Measurements from ENCODE around the gene ZFPM1. TPM values are rescaled to one million over a fixed set of nuclear protein-coding genes. Genes with fewer than 3 reads are reported as not detected.
A peak's percentile ranks its signal among the peaks of the same experiment; 100 is the strongest.

The ZFPM1 gene
- total and polyA plus RNA-seq, 4 donors, result 0.19 to 12.8 (median 5.3) TPM

GRCh38 chr16:88514526-88515232 lies 61.6 kb downstream of the ZFPM1 start:
- no peak overlapping the region for H3K4me3 ChIP-seq (ENCODE audit: low read depth in 1 of 3, low read length in 3 of 3)
- H3K9me3 ChIP-seq (ENCODE audit: control insufficient read depth in 4 of 4, low read length in 3 of 4), result no peaks in the 10 kb centered on the region
- TF ChIP-seq TAF1 (conservative IDR thresholded peaks at IDR 0.05) (no peak), HNF4G (IDR thresholded peaks at IDR 0.05) (no peak)
- 92% methylated on average over 19 of the region's 19 CpGs for WGBS
- H3K9ac ChIP-seq (ENCODE audit: low read depth in 1 of 2, low read length in 2 of 2), result no peak overlapping the region
- H3K36me3 ChIP-seq (ENCODE audit: control insufficient read depth in 4 of 4, insufficient read depth in 3 of 4, low read depth in 1 of 4, low read length in 3 of 4), result peaks cover 0 to 8% (median under 1%) of the 10 kb centered on the region in 4 donors
- no peaks in the 10 kb centered on the region for H3K4me1 ChIP-seq (ENCODE audit: control insufficient read depth in 4 of 4, insufficient read depth in 4 of 4, low read length in 3 of 4)
- H3K27ac ChIP-seq (ENCODE audit: low read depth in 1 of 2, low read length in 2 of 2), result no peak overlapping the region
- no peak for DNase-seq (ENCODE audit: low spot score)
- no peaks in the 10 kb centered on the region for H3K27me3 ChIP-seq (ENCODE audit: control insufficient read depth in 4 of 4, insufficient read depth in 4 of 4, low read length in 3 of 4)

- H3K36me3 ChIP-seq (ENCODE audit: control insufficient read depth in 4 of 4, insufficient read depth in 3 of 4, low read depth in 1 of 4, low read length in 3 of 4), result peaks cover 0 to 8% (median under 1%) of the 10 kb centered on the region in 4 donors
- WGBS, result 91% methylated on average over 9 of the region's 9 CpGs
- TF ChIP-seq ZBTB33 (IDR thresholded peaks at IDR 0.05) (no peak), RAD21 (IDR thresholded peaks at IDR 0.05) (no peak), HNF4G (IDR thresholded peaks at IDR 0.05) (no peak), JUND (IDR thresholded peaks at IDR 0.05) (no peak), MAX (IDR thresholded peaks at IDR 0.05) (no peak), GABPA (IDR thresholded peaks at IDR 0.05 in 1 of 2, conservative IDR thresholded peaks at IDR 0.05 in 1 of 2) (no peak), CTCF (IDR thresholded peaks at IDR 0.05; ENCODE audit: low read depth, low read length, missing input control) (no peak)
Measured at GRCh38 chr16:88515371-88515770, 62.3 kb downstream of the ZFPM1 start.

GRCh38 chr16:88515925-88516594 lies 63.0 kb downstream of the ZFPM1 start:
- Histone ChIP-seq H3K9me3 (ENCODE audit: control insufficient read depth in 4 of 4, low read length in 3 of 4) (no peaks in the 10 kb centered on the region), H3K9ac (ENCODE audit: low read depth in 1 of 2, low read length in 2 of 2) (no peak overlapping the region), H3K27ac (ENCODE audit: low read depth in 1 of 2, low read length in 2 of 2) (no peak overlapping the region), H3K27me3 (ENCODE audit: control insufficient read depth in 4 of 4, insufficient read depth in 4 of 4, low read length in 3 of 4) (no peaks in the 10 kb centered on the region), H3K36me3 (ENCODE audit: control insufficient read depth in 4 of 4, insufficient read depth in 3 of 4, low read depth in 1 of 4, low read length in 3 of 4) (peaks cover 0 to 8% (median under 1%) of the 10 kb centered on the region in 4 donors), H3K4me1 (ENCODE audit: control insufficient read depth in 4 of 4, insufficient read depth in 4 of 4, low read length in 3 of 4) (no peaks in the 10 kb centered on the region), H3K4me3 (ENCODE audit: low read depth in 1 of 3, low read length in 3 of 3) (no peak overlapping the region)
- DNase-seq (ENCODE audit: low spot score), result no peak
- 83% methylated on average over 23 of the region's 23 CpGs for WGBS
- TF ChIP-seq SP1 (IDR thresholded peaks at IDR 0.05) (no peak), NR2F2 (IDR thresholded peaks at IDR 0.05) (peak; percentile 27)

More at GRCh38 chr16:88515371-88515770, 62.3 kb downstream of the ZFPM1 start:
- H3K27ac ChIP-seq (ENCODE audit: low read depth in 1 of 2, low read length in 2 of 2), result no peak overlapping the region
- H3K27me3 ChIP-seq (ENCODE audit: control insufficient read depth in 4 of 4, insufficient read depth in 4 of 4, low read length in 3 of 4), result no peaks in the 10 kb centered on the region
- no peak overlapping the region for H3K9ac ChIP-seq (ENCODE audit: low read depth in 1 of 2, low read length in 2 of 2)
- H3K4me3 ChIP-seq (ENCODE audit: low read depth in 1 of 3, low read length in 3 of 3), result no peak overlapping the region
- DNase-seq (ENCODE audit: low spot score), result no peak
- H3K9me3 ChIP-seq (ENCODE audit: control insufficient read depth in 4 of 4, low read length in 3 of 4), result no peaks in the 10 kb centered on the region
- no peaks in the 10 kb centered on the region for H3K4me1 ChIP-seq (ENCODE audit: control insufficient read depth in 4 of 4, insufficient read depth in 4 of 4, low read length in 3 of 4)

All from liver (tissue), 9 donors.